ENCODE measurements around the gene ACBD7.
A peak's percentile ranks its signal among the peaks of the same experiment; 100 is the strongest.

Gene ACBD7

DNA sequence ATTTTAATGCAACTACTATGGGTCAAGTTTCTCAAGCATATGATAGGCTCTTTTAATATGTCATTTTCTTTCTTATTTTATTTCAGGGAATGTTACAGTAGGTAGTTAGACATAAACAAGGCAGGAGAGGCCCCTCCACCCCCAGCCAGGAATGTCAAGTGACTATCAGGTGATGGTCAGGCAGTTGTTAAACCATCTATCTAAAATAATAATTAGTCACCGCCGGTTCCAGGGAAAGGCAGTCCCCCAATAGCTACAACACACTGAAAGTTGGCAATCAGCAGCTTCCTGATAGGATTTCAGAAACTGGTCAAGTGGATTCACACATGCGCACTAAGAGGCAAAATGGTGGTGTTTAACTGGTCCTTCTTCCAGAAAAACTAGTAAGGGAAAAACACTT is 35.5 kb downstream of the ACBD7 start:
- Histone ChIP-seq H3K27ac (ENCODE audit: low read length, poor library complexity, severe bottlenecking) (no peak overlapping the region), H3K14ac (ENCODE audit: low read length in 2 of 2) (no peak overlapping the region), H3K4ac (ENCODE audit: low read depth in 1 of 2, low read length in 2 of 2) (no peak overlapping the region), H3K4me2 (ENCODE audit: low read length, poor library complexity, severe bottlenecking) (no peak overlapping the region), H2BK12ac (ENCODE audit: low read length in 2 of 2) (no peak overlapping the region), H4K8ac (ENCODE audit: low read length) (no peak overlapping the region), H2AFZ (ENCODE audit: low read depth, low read length) (no peak overlapping the region), H3K36me3 (ENCODE audit: control insufficient read depth in 1 of 2, insufficient read depth in 2 of 2, low read depth in 1 of 2, low read length in 2 of 2) (no peaks in the 10 kb centered on the region), H2AK5ac (ENCODE audit: low read length, severe bottlenecking) (no peak overlapping the region), H3K9ac (ENCODE audit: low read length) (no peak overlapping the region), H2BK5ac (ENCODE audit: low read depth, low read length, poor library complexity, severe bottlenecking) (peak overlapping the region; percentile 31), H3K27me3 (ENCODE audit: control insufficient read depth in 1 of 2, insufficient read depth in 1 of 2, low read length in 2 of 2) (no peaks in the 10 kb centered on the region), H3K18ac (ENCODE audit: low read depth in 1 of 2, low read length in 2 of 2) (no peak overlapping the region), H2BK15ac (ENCODE audit: low read depth, poor library complexity, severe bottlenecking) (no peak overlapping the region), H3K79me1 (replicated peaks; ENCODE audit: low read length, poor library complexity, severe bottlenecking) (no peaks in the 10 kb centered on the region), H3K9me3 (ENCODE audit: control insufficient read depth, low read length) (no peaks in the 10 kb centered on the region), H2BK120ac (ENCODE audit: low read depth, low read length) (no peak overlapping the region), H3K4me3 (ENCODE audit: insufficient read depth in 1 of 2, low read depth in 1 of 2, low read length in 2 of 2) (no peak overlapping the region), H3K4me1 (ENCODE audit: control insufficient read depth, insufficient read depth, low read depth, low read length) (peaks cover 1% of the 10 kb centered on the region), H4K91ac (ENCODE audit: low read length) (no peak overlapping the region), H3K23ac (ENCODE audit: low read length in 2 of 2) (no peak overlapping the region)
- DNase-seq = no peak
- 97% methylated on average over 3 of the region's 3 CpGs for WGBS

DNA sequence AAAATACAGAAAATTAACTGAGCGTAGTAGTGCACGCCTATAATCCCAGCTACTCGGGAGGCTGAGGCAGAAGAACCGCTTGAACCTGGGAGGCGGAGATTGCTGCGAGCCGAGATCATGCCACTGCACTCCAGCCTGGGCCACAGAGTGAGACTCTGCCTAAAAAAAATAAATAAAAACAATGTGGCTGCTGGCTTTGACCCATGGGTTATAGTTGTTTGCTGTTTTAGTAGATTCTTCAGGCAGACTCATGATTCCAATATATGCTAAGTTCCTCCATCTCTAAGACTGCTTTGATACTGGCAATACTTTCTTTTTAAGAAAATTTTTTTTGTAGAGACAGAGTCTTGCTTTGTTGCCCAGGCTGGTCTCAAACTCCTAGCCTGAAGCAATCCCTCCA is 36.5 kb downstream of the ACBD7 start:
- no peaks in the 10 kb centered on the region for H3K9me3 ChIP-seq (ENCODE audit: control insufficient read depth, low read length)
- 90% methylated on average over 7 of the region's 7 CpGs for WGBS
- H2AFZ ChIP-seq (ENCODE audit: low read depth, low read length) = no peak overlapping the region
- H3K18ac ChIP-seq (ENCODE audit: low read depth in 1 of 2, low read length in 2 of 2) = no peak overlapping the region
- H3K23ac ChIP-seq (ENCODE audit: low read length in 2 of 2) = no peak overlapping the region
- no peak overlapping the region for H2AK5ac ChIP-seq (ENCODE audit: low read length, severe bottlenecking)
- H3K9ac ChIP-seq (ENCODE audit: low read length) = no peak overlapping the region
- H3K27ac ChIP-seq (ENCODE audit: low read length, poor library complexity, severe bottlenecking) = no peak overlapping the region
- H2BK5ac ChIP-seq (ENCODE audit: low read depth, low read length, poor library complexity, severe bottlenecking) = no peak overlapping the region
- no peak overlapping the region for H3K4me2 ChIP-seq (ENCODE audit: low read length, poor library complexity, severe bottlenecking)
- no peaks in the 10 kb centered on the region for H3K36me3 ChIP-seq (ENCODE audit: control insufficient read depth in 1 of 2, insufficient read depth in 2 of 2, low read depth in 1 of 2, low read length in 2 of 2)
- no peak overlapping the region for H3K14ac ChIP-seq (ENCODE audit: low read length in 2 of 2)
- no peak overlapping the region for H2BK12ac ChIP-seq (ENCODE audit: low read length in 2 of 2)
- peaks cover 0 to 2% of the 10 kb centered on the region in 2 experiments for H3K27me3 ChIP-seq (ENCODE audit: control insufficient read depth in 1 of 2, insufficient read depth in 1 of 2, low read length in 2 of 2)
- no peak overlapping the region for H4K8ac ChIP-seq (ENCODE audit: low read length)
- no peak for DNase-seq
- H3K4ac ChIP-seq (ENCODE audit: low read depth in 1 of 2, low read length in 2 of 2) = no peak overlapping the region
- no peak overlapping the region for H2BK120ac ChIP-seq (ENCODE audit: low read depth, low read length)
- peaks cover 2% of the 10 kb centered on the region for H3K4me1 ChIP-seq (ENCODE audit: control insufficient read depth, insufficient read depth, low read depth, low read length)
- H3K4me3 ChIP-seq (ENCODE audit: insufficient read depth in 1 of 2, low read depth in 1 of 2, low read length in 2 of 2) = no peak overlapping the region
- H3K79me1 ChIP-seq (replicated peaks; ENCODE audit: low read length, poor library complexity, severe bottlenecking) = no peaks in the 10 kb centered on the region
- no peak overlapping the region for H4K91ac ChIP-seq (ENCODE audit: low read length)
- H2BK15ac ChIP-seq (ENCODE audit: low read depth, poor library complexity, severe bottlenecking) = no peak overlapping the region

DNA sequence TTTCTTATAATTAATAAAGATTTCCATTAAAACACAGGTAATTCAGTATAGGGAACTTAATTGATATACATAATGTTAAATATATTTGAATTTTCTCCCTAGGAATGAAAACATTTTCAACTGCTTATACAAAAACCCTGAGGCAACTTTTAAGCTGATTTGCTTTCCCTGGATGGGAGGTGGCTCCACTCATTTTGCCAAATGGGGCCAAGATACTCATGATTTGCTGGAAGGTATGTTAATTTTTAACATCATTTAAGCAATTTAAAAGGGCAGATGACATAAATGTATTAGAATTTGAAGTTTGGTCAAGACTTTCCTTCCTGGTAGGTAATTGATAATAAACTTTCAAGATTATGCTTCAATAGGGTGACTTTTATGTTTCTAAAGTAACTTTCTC is 39.0 kb downstream of the ACBD7 start:
- H2BK5ac ChIP-seq (ENCODE audit: low read depth, low read length, poor library complexity, severe bottlenecking) = no peak overlapping the region
- H3K79me1 ChIP-seq (replicated peaks; ENCODE audit: low read length, poor library complexity, severe bottlenecking) = no peaks in the 10 kb centered on the region
- DNase-seq = no peak
- no peak overlapping the region for H3K23ac ChIP-seq (ENCODE audit: low read length in 2 of 2)
- no peak overlapping the region for H2BK12ac ChIP-seq (ENCODE audit: low read length in 2 of 2)
- H3K27me3 ChIP-seq (ENCODE audit: control insufficient read depth in 1 of 2, insufficient read depth in 1 of 2, low read length in 2 of 2) = peaks cover 0 to 2% of the 10 kb centered on the region in 2 experiments
- no peaks in the 10 kb centered on the region for H3K36me3 ChIP-seq (ENCODE audit: control insufficient read depth in 1 of 2, insufficient read depth in 2 of 2, low read depth in 1 of 2, low read length in 2 of 2)
- no peak overlapping the region for H2AK5ac ChIP-seq (ENCODE audit: low read length, severe bottlenecking)
- no peak overlapping the region for H3K4me3 ChIP-seq (ENCODE audit: insufficient read depth in 1 of 2, low read depth in 1 of 2, low read length in 2 of 2)
- H2BK15ac ChIP-seq (ENCODE audit: low read depth, poor library complexity, severe bottlenecking) = no peak overlapping the region
- no peak overlapping the region for H3K18ac ChIP-seq (ENCODE audit: low read depth in 1 of 2, low read length in 2 of 2)
- no peak overlapping the region for H4K8ac ChIP-seq (ENCODE audit: low read length)
- H3K9me3 ChIP-seq (ENCODE audit: control insufficient read depth, low read length) = no peaks in the 10 kb centered on the region
- H2BK120ac ChIP-seq (ENCODE audit: low read depth, low read length) = no peak overlapping the region
- no peak overlapping the region for H3K27ac ChIP-seq (ENCODE audit: low read length, poor library complexity, severe bottlenecking)
- H2AFZ ChIP-seq (ENCODE audit: low read depth, low read length) = no peak overlapping the region
- no peak overlapping the region for H3K4me2 ChIP-seq (ENCODE audit: low read length, poor library complexity, severe bottlenecking)
- H4K91ac ChIP-seq (ENCODE audit: low read length) = no peak overlapping the region
- no peak overlapping the region for H3K14ac ChIP-seq (ENCODE audit: low read length in 2 of 2)
- H3K9ac ChIP-seq (ENCODE audit: low read length) = no peak overlapping the region
- H3K4ac ChIP-seq (ENCODE audit: low read depth in 1 of 2, low read length in 2 of 2) = no peak overlapping the region
- H3K4me1 ChIP-seq (ENCODE audit: control insufficient read depth, insufficient read depth, low read depth, low read length) = peaks cover 7% of the 10 kb centered on the region

DNA sequence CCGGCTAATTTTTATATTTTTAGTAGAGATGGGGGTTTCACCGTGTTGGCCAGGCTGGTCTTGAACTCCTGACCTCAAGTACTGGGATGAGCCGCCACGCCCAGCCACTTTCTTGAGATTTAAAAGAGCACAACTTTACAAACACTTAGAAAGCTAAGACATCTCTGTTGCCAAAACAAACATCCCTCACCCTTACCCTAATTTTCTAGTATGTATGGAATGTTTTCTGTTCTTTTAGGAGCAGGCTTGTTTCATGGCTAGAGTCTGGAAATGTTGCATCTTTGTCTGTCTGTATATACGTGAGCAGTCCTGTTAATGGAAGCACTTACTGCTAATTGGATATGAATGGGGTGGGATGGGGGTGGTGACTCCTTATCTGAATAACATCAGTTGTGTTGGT is 42.0 kb downstream of the ACBD7 start:
- WGBS = 40% methylated on average over 4 of the region's 5 CpGs
- Histone ChIP-seq H2AFZ (ENCODE audit: low read depth, low read length) (no peak overlapping the region), H3K4me1 (ENCODE audit: control insufficient read depth, insufficient read depth, low read depth, low read length) (peaks cover 5% of the 10 kb centered on the region), H2BK5ac (ENCODE audit: low read depth, low read length, poor library complexity, severe bottlenecking) (no peak overlapping the region), H3K4me3 (ENCODE audit: insufficient read depth in 1 of 2, low read depth in 1 of 2, low read length in 2 of 2) (no peak overlapping the region), H3K9ac (ENCODE audit: low read length) (no peak overlapping the region), H3K4ac (ENCODE audit: low read depth in 1 of 2, low read length in 2 of 2) (no peak overlapping the region), H2AK5ac (ENCODE audit: low read length, severe bottlenecking) (no peak overlapping the region), H3K4me2 (ENCODE audit: low read length, poor library complexity, severe bottlenecking) (no peak overlapping the region), H3K9me3 (ENCODE audit: control insufficient read depth, low read length) (no peaks in the 10 kb centered on the region), H3K79me1 (replicated peaks; ENCODE audit: low read length, poor library complexity, severe bottlenecking) (no peaks in the 10 kb centered on the region), H3K27me3 (ENCODE audit: control insufficient read depth in 1 of 2, insufficient read depth in 1 of 2, low read length in 2 of 2) (peaks cover 0 to 2% of the 10 kb centered on the region in 2 experiments), H4K91ac (ENCODE audit: low read length) (no peak overlapping the region), H3K14ac (ENCODE audit: low read length in 2 of 2) (no peak overlapping the region), H2BK15ac (ENCODE audit: low read depth, poor library complexity, severe bottlenecking) (no peak overlapping the region), H2BK120ac (ENCODE audit: low read depth, low read length) (no peak overlapping the region), H4K8ac (ENCODE audit: low read length) (no peak overlapping the region), H3K27ac (ENCODE audit: low read length, poor library complexity, severe bottlenecking) (no peak overlapping the region), H3K23ac (ENCODE audit: low read length in 2 of 2) (no peak overlapping the region), H2BK12ac (ENCODE audit: low read length in 2 of 2) (no peak overlapping the region), H3K18ac (ENCODE audit: low read depth in 1 of 2, low read length in 2 of 2) (no peak overlapping the region), H3K36me3 (ENCODE audit: control insufficient read depth in 1 of 2, insufficient read depth in 2 of 2, low read depth in 1 of 2, low read length in 2 of 2) (no peaks in the 10 kb centered on the region)
- peak; percentile 14 for DNase-seq
